ENCODE data around the gene QPRT. TPM values are rescaled to one million over a fixed set of nuclear protein-coding genes. Genes with fewer than 3 reads are reported as not detected.
"Not testable (repeated sequence)": the region's sequence is repeated elsewhere in the genome, so short reads cannot be mapped to it uniquely, and the experiment has no call there.

QPRT gene
- total RNA-seq, 2 experiments from 2014 or later = 13.3 to 15.7 TPM

DNA sequence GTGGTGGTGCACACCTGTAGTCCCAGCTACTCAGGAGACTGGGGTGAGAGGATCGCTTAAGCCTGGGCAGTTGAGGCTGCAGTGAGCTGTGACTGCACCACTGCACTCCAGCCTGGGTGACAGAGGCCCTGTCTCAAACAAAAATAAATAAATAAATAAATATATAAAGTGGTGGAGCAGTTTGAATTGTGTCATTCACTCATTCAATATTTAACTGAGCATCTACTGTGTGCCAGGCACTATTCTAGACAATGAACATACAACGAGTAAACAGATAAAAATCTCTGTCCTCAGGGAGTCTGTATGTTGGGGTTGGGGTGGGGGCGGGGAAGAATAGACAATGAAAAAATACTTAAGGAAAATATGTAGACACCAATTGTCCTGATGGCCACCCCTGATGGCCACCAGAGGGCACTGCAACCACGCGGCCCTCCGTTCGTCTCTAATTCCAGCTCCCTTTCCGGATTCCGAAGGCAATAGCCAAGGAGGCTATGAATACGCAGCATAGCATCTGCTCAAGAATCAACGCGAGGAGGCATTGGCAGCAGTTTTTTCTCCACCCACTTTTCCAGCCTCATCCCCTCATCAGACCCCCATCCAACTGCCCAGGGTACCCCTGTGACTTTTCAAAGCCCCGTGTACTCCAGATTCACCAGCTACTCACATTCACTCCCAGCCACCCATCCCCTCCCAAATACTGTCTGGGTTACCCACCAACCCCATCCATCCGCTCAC is 21.4 kb downstream of the QPRT start:
- H3K4me3 Mint-ChIP-seq = peak overlapping the region; percentile 36
- DNase-seq (peak; percentile 83), ATAC-seq (peak; percentile 61)
- CTCF ChIA-PET = interaction anchor here (0.8 to 9.6 kb wide), 41 partner anchors 10 to 394 kb away, joined by 3 to 109 read pairs (median 5); partner anchors contain the start of genes C16orf92, HIRIP3, KCTD13 and KIF22
- no peaks in the 10 kb centered on the region for H3K36me3 Mint-ChIP-seq
- no peaks in the 10 kb centered on the region for H3K9me3 Mint-ChIP-seq (ENCODE audit: low read depth)
- peak overlapping the region; percentile 76 for H3K27ac Mint-ChIP-seq
- peaks cover 31% of the 10 kb centered on the region for H3K4me1 Mint-ChIP-seq
- H3K27me3 Mint-ChIP-seq = peaks cover 2% of the 10 kb centered on the region

DNA sequence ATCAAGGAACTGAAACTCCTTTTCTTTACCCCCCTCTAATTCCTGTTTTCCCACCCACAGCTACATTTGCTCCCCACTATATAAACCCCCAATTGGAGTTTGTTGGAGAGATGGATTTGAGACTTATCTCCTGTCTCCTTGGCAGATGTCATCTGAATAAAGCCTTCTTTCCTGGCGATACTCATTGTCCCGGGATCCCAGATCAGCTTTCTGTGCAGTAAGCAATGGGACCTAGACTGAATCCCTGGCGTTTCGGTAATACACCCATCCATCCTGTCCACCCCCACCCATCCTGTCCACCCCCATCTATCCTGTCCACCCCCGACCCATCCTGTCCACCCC is 22.2 kb downstream of the QPRT start:
- DNase-seq (no peak), ATAC-seq (no peak)
- Mint-ChIP-seq H3K4me1 (peaks cover 31% of the 10 kb centered on the region), H3K27ac (peak overlapping the region; percentile 93), H3K4me3 (peak overlapping the region; percentile 64), H3K9me3 (ENCODE audit: low read depth) (no peaks in the 10 kb centered on the region), H3K36me3 (no peaks in the 10 kb centered on the region), H3K27me3 (peaks cover 2% of the 10 kb centered on the region)
- CTCF ChIA-PET = interaction anchor here (0.8 to 9.6 kb wide), 31 partner anchors 10 to 352 kb away, joined by 3 to 109 read pairs (median 8); partner anchors contain the start of genes HIRIP3, KCTD13, KIF22 and MAZ

DNA sequence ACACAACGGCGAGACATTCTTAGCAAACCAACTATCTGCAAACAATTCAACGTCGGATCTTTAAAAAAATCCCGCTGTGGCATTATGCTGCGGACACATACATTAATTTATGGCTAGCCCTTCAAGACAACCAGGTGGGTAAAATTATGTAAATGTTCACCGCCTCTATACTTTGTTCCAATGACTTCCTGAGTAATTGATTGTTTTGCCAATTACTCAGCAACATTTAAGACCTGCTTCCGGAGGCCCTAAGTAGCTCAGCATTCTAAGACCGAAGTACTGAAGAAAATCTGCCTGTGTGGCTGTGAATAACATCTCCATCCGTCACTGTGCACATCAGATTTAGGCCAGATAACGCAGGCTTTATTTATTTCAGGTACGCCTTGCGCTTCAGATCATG is 23.3 kb downstream of the QPRT start:
- CTCF ChIA-PET = interaction anchor here (0.7 to 9.6 kb wide), 23 partner anchors 11 to 330 kb away, joined by 3 to 109 read pairs (median 12); partner anchors contain the start of genes C16orf54, KCTD13, KIF22 and MAZ
- H3K4me1 Mint-ChIP-seq = peaks cover 31% of the 10 kb centered on the region
- ATAC-seq (peak; percentile 54), DNase-seq (peak; percentile 46)
- peaks cover 2% of the 10 kb centered on the region for H3K27me3 Mint-ChIP-seq
- H3K36me3 Mint-ChIP-seq = no peaks in the 10 kb centered on the region
- H3K27ac Mint-ChIP-seq = peak overlapping the region; percentile 93
- peak overlapping the region; percentile 64 for H3K4me3 Mint-ChIP-seq
- no peaks in the 10 kb centered on the region for H3K9me3 Mint-ChIP-seq (ENCODE audit: low read depth)

GRCh38 chr16:29705030-29705429 is 26.1 kb downstream of the QPRT start:
- no peak for ATAC-seq
- H3K27me3 Mint-ChIP-seq = peaks cover 2% of the 10 kb centered on the region
- no peaks in the 10 kb centered on the region for H3K36me3 Mint-ChIP-seq
- H3K27ac Mint-ChIP-seq = peak overlapping the region; percentile 15
- no peak overlapping the region for H3K4me3 Mint-ChIP-seq
- no peak for DNase-seq
- peaks cover 34% of the 10 kb centered on the region for H3K4me1 Mint-ChIP-seq
- CTCF ChIA-PET = interaction anchor here (2.2 to 9.6 kb wide), 4 partner anchors 84 to 327 kb away, joined by 5 to 109 read pairs (median 102); partner anchors contain the start of genes KIF22, MVP and PAGR1
- H3K9me3 Mint-ChIP-seq (ENCODE audit: low read depth) = no peaks in the 10 kb centered on the region

DNA sequence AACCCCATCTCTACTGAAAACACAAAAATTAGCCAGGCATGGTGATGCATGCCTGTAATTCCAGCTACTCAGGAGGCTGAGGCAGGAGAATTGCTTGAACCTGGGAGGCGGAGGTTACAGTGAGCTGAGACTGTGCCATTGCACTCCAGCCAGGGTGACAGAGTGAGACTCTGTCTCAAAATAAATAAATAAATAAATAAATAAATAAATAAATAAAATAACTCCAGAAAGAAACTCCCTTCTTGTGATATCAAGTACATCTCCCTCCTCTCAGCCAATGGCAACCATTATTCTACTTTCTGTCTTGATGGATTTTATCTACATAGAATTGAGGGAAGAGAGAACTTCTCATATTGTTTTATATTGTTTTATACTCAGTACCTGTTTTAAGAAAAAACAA is 28.2 kb downstream of the QPRT start:
- H3K4me3 Mint-ChIP-seq; H3K27me3 Mint-ChIP-seq; H3K9me3 Mint-ChIP-seq (ENCODE audit: low read depth); ATAC-seq; H3K36me3 Mint-ChIP-seq; DNase-seq; H3K27ac Mint-ChIP-seq; CTCF ChIA-PET: not testable (repeated sequence)
- peaks cover 23% of the 10 kb centered on the region for H3K4me1 Mint-ChIP-seq

GRCh38 chr16:29708917-29709600 is 30.1 kb downstream of the QPRT start:
- H3K9me3 Mint-ChIP-seq (ENCODE audit: low read depth) = no peaks in the 10 kb centered on the region
- no peaks in the 10 kb centered on the region for H3K36me3 Mint-ChIP-seq
- no peak overlapping the region for H3K27ac Mint-ChIP-seq
- H3K4me3 Mint-ChIP-seq = no peak overlapping the region
- CTCF ChIA-PET = interaction anchor here (1.5 to 7.8 kb wide), 3 partner anchors 8 to 107 kb away, joined by 6 to 75 read pairs (median 8); partner anchors contain the start of gene PAGR1
- peaks cover 4% of the 10 kb centered on the region for H3K27me3 Mint-ChIP-seq
- ATAC-seq = no peak
- no peak for DNase-seq
- H3K4me1 Mint-ChIP-seq = peaks cover 10% of the 10 kb centered on the region

DNA sequence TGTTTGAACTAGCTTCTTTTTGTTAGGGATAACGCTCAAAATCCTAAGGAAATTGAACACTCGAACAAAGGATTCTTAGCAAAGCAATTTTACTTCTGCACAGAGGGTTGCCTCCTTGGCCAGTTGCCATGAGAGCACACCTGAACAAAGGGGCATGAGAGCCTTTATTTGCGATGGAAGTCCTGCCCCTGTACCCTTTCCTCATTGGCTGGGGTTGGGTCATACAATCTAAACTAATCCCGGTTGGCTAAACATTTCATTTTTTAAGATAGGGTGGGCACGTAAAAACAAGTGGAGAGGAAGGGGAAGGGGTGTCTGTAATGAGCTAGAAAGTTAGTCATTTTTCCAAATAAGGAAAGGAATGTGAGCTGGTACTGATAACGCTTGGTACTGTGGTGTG is 30.7 kb downstream of the QPRT start:
- H3K9me3 Mint-ChIP-seq (ENCODE audit: low read depth); H3K27ac Mint-ChIP-seq; H3K36me3 Mint-ChIP-seq: not testable (repeated sequence)

GRCh38 chr16:29710227-29711219 is 31.5 kb downstream of the QPRT start:
- CTCF ChIA-PET = interaction anchor here (1.1 to 7.8 kb wide), 6 partner anchors 10 to 321 kb away, joined by 3 to 75 read pairs (median 4); partner anchors contain the start of genes PAGR1 and TLCD3B
- DNase-seq = peak; percentile 63
- ATAC-seq = peak; percentile 98
- Mint-ChIP-seq H3K36me3 (no peaks in the 10 kb centered on the region), H3K4me3 (no peak overlapping the region), H3K27ac (no peak overlapping the region), H3K9me3 (ENCODE audit: low read depth) (no peaks in the 10 kb centered on the region), H3K4me1 (peaks cover 10% of the 10 kb centered on the region), H3K27me3 (peaks cover 4% of the 10 kb centered on the region)

More for the DNA sequence above, 30.7 kb downstream of the QPRT start:
- H3K4me3 Mint-ChIP-seq, H3K27me3 Mint-ChIP-seq, DNase-seq, ATAC-seq: not testable (repeated sequence)
- CTCF ChIA-PET = interaction anchor here (1.1 to 7.8 kb wide), 6 partner anchors 9 to 322 kb away, joined by 3 to 75 read pairs (median 4); partner anchors contain the start of genes PAGR1 and TLCD3B
- peaks cover 10% of the 10 kb centered on the region for H3K4me1 Mint-ChIP-seq

DNA sequence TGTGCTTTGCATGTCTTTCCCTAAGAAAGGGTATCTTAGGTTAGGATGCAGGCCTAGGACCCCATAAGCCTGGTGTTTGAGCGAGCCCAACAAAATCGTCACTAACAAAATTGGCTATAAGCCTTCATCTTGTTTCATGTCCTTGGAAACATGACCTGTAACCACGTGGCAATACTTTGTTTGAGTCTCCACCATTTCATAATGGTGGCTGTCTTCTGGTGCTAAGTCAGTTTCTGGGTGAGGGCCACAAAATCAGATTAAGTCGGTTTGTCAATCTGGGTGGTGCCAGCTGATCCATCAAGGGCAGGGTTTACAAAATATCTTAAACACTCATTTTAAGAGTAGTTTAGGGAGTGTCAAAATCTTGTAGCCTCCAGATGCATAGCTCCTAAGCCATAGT is 33.8 kb downstream of the QPRT start:
- CTCF ChIA-PET = interaction anchor here (0.6 to 7.8 kb wide), 9 partner anchors 10 to 305 kb away, joined by 3 to 75 read pairs (median 4); partner anchors contain the start of genes KIF22 and PAGR1

GRCh38 chr16:29714396-29714795 is 35.4 kb downstream of the QPRT start:
- ATAC-seq (no peak), DNase-seq (no peak)
- no peak overlapping the region for H3K27ac Mint-ChIP-seq
- no peaks in the 10 kb centered on the region for H3K9me3 Mint-ChIP-seq (ENCODE audit: low read depth)
- H3K27me3 Mint-ChIP-seq = peaks cover 4% of the 10 kb centered on the region
- H3K4me3 Mint-ChIP-seq = no peak overlapping the region
- H3K4me1 Mint-ChIP-seq = peaks cover 12% of the 10 kb centered on the region
- CTCF ChIA-PET = interaction anchor here (0.6 to 7.8 kb wide), 7 partner anchors 9 to 108 kb away, joined by 3 to 75 read pairs (median 5); partner anchors contain the start of gene KIF22
- H3K36me3 Mint-ChIP-seq = no peaks in the 10 kb centered on the region

More for the DNA sequence above, 33.8 kb downstream of the QPRT start:
- H3K27ac Mint-ChIP-seq = no peak overlapping the region
- H3K4me3 Mint-ChIP-seq = no peak overlapping the region
- peaks cover 4% of the 10 kb centered on the region for H3K27me3 Mint-ChIP-seq
- DNase-seq (no peak), ATAC-seq (no peak)
- no peaks in the 10 kb centered on the region for H3K36me3 Mint-ChIP-seq
- no peaks in the 10 kb centered on the region for H3K9me3 Mint-ChIP-seq (ENCODE audit: low read depth)
- H3K4me1 Mint-ChIP-seq = peaks cover 10% of the 10 kb centered on the region

- DNase-seq = no peak
- no peaks in the 10 kb centered on the region for H3K9me3 Mint-ChIP-seq (ENCODE audit: low read depth)
- H3K4me1 Mint-ChIP-seq = peaks cover 9% of the 10 kb centered on the region
- no peak for ATAC-seq
- no peaks in the 10 kb centered on the region for H3K36me3 Mint-ChIP-seq
- H3K27ac Mint-ChIP-seq = no peak overlapping the region
- CTCF ChIA-PET = interaction anchor here (0.6 to 7.8 kb wide), 9 partner anchors 8 to 133 kb away, joined by 3 to 75 read pairs (median 4); partner anchors contain the start of gene KIF22
- peaks cover 4% of the 10 kb centered on the region for H3K27me3 Mint-ChIP-seq
- H3K4me3 Mint-ChIP-seq = no peak overlapping the region
Measured at GRCh38 chr16:29714972-29715371, 36.0 kb downstream of the QPRT start.

- DNase-seq = no peak
- Mint-ChIP-seq H3K27me3 (peaks cover 2% of the 10 kb centered on the region), H3K27ac (no peak overlapping the region), H3K4me3 (no peak overlapping the region), H3K4me1 (peaks cover 8% of the 10 kb centered on the region), H3K9me3 (ENCODE audit: low read depth) (no peaks in the 10 kb centered on the region), H3K36me3 (no peaks in the 10 kb centered on the region)
- CTCF ChIA-PET = interaction anchor here (0.9 to 2.5 kb wide), 6 partner anchors 12 to 132 kb away, joined by 3 to 13 read pairs (median 6); no protein-coding TSS in a partner anchor
- ATAC-seq = no peak
Measured at GRCh38 chr16:29717113-29717512, 38.1 kb downstream of the QPRT start.
